Gastrocnemius medialis (tissue), 4 donors: ENCODE data around the gene MTOR. TPM values are rescaled to one million over a fixed set of nuclear protein-coding genes. Genes with fewer than 3 reads are reported as not detected.

Experiments used
- ATAC-seq, 2 donors: fragments of 150-250 bp; one replicate each; pipeline ENCODE4 v1.9.1; 2016
- DNase-seq, 2 donors: peaks; one replicate each; pipeline ENCODE4 v3.0.0-alpha.2; 2019
- H3K27ac ChIP-seq, 4 donors: fragments of 200-600 bp; sonication (generic); 1 replicate in 1 of 4; 2 replicates in 3 of 4; pipeline ENCODE4 v1.5.1; 2016 to 2018; ENCODE audit warnings: mild to moderate bottlenecking in 2 of 4, moderate library complexity in 1 of 4
- H3K27me3 ChIP-seq, 3 donors: fragments of 200-600 bp; sonication (generic) in 2 of 3; 1 replicate in 1 of 3; 2 replicates in 2 of 3; pipeline versions ENCODE4 v1.5.1 to v1.6.0; 2016 to 2019; ENCODE audit warnings: mild to moderate bottlenecking in 1 of 3, moderate library complexity in 1 of 3
- H3K36me3 ChIP-seq, 2 donors: fragments of 200-600 bp; sonication (generic) in 1 of 2; one replicate each; pipeline ENCODE4 v1.5.1; 2017 to 2018
- H3K4me1 ChIP-seq, 2 donors: fragments of 200-600 bp; sonication (generic) in 1 of 2; one replicate each; pipeline ENCODE4 v1.5.1; 2016 to 2017; ENCODE audit warnings: mild to moderate bottlenecking in 2 of 2
- H3K4me3 ChIP-seq, 4 donors: fragments of 200-600 bp; sonication (generic) in 3 of 4; 1 replicate in 1 of 4; 2 replicates in 3 of 4; pipeline ENCODE4 v1.5.1; 2016 to 2019; ENCODE audit warnings: mild to moderate bottlenecking in 2 of 4
- H3K9me3 ChIP-seq, 3 donors: fragments of 200-600 bp; sonication (generic) in 2 of 3; 1 replicate in 1 of 3; 2 replicates in 2 of 3; pipeline ENCODE4 v1.5.1; 2016 to 2019
- POLR2A ChIP-seq, 2 donors: fragments of 450-650 bp; IDR thresholded peaks; one replicate each; pipeline ENCODE4 v1.6.1; 2017; ENCODE audit warnings: antibody characterized with exemption in 2 of 2, mild to moderate bottlenecking in 2 of 2, moderate library complexity in 2 of 2
- in situ Hi-C, 4 donors: fragments of 200-750 bp; cut with MboI; loops; one replicate each; pipeline versions ENCODE4 v1.15.0 to v1.8.0; 2017; ENCODE audit warnings: low sequenced_read_pairs in 4 of 4
- intact Hi-C: fragments of 100-400 bp; cut with DNase I; formaldehyde crosslinking; loops from one replicate; pipeline ENCODE4 v1.15.1; 2023; ENCODE audit warnings: low total_unique reads
- total RNA-seq, 4 donors: library from RNA; depleted of rRNA; stranded (reverse); fragments of >200 nt; gene quantifications; one replicate each; pipeline versions ENCODE4 v1.1.0 to v1.2.3, GENCODE V29; 2016
- TF ChIP-seq, protein P1 (sequence below), 5 experiments: fragments of 450-650 bp in 3 of 5; fragments of 200-600 bp in 2 of 5; sonication (generic) in 2 of 5; IDR thresholded peaks in 4 of 5; conservative IDR thresholded peaks in 1 of 5; 1 replicate in 4 of 5; 2 replicates in 1 of 5; pipeline ENCODE4 v1.5.1; 2016 to 2019; ENCODE audit warnings: antibody characterized with exemption in 5 of 5, mild to moderate bottlenecking in 3 of 5, moderate library complexity in 3 of 5

The MTOR gene
- total RNA-seq, 4 donors from 2014 or later = 40.7 to 66.3 (median 52.9) TPM

DNA sequence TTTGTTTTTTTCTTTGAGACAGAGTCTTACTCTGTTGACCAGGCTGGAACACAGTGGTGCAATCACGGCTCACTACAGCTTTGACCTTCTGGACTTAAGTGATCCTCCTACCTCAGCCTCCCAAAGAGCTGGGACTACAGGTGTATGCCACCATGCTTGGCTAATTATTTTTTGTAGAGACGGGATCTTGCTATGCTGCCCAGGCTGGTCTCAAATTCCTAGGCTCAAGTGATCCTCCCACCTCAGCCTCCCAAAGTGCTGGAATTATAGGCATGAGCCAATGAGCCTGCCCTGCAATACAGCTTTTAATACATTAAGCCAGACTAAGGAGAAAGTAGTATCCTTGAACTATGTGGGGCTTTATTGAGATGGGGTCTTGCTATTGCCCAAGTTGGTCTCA is 146.0 kb downstream of the MTOR start:
- no peaks in the 10 kb centered on the region for H3K4me1 ChIP-seq
- H3K27me3 ChIP-seq = no peaks in the 10 kb centered on the region
- in situ Hi-C loops = no loop called here
- TF ChIP-seq POLR2A (IDR thresholded peaks at IDR 0.05) = no peak
- intact Hi-C loops = no loop called here
- peaks cover 7 to 82% of the 10 kb centered on the region in 2 donors for H3K36me3 ChIP-seq
- H3K4me3 ChIP-seq = no peak overlapping the region
- H3K27ac ChIP-seq = no peak overlapping the region
- no peaks in the 10 kb centered on the region for H3K9me3 ChIP-seq
- ATAC-seq (no peak), DNase-seq (no peak)

DNA sequence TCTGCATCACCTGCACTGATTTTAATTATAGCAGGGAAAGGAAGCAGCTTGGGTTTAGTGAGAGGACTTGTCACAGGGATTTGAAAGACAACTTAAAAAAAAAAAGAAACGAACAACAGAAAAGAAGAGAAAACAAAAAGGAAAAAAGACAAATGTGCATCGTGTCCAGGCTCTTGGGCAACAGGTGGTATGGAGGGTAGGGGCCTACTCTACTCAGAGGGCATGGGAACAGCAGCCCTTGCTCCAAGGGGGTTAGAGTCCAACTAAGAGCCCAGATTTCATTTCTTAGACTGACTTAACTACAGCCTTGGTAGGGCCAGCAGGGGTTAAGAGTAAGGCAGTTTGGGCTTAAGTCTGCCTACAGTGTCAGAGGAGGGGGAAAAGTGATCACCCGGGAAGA is 147.4 kb downstream of the MTOR start:
- H3K4me1 ChIP-seq = no peaks in the 10 kb centered on the region
- ATAC-seq (no peak), DNase-seq (no peak)
- peaks cover 4 to 72% of the 10 kb centered on the region in 2 donors for H3K36me3 ChIP-seq
- no peaks in the 10 kb centered on the region for H3K9me3 ChIP-seq
- TF ChIP-seq, protein P1, sequence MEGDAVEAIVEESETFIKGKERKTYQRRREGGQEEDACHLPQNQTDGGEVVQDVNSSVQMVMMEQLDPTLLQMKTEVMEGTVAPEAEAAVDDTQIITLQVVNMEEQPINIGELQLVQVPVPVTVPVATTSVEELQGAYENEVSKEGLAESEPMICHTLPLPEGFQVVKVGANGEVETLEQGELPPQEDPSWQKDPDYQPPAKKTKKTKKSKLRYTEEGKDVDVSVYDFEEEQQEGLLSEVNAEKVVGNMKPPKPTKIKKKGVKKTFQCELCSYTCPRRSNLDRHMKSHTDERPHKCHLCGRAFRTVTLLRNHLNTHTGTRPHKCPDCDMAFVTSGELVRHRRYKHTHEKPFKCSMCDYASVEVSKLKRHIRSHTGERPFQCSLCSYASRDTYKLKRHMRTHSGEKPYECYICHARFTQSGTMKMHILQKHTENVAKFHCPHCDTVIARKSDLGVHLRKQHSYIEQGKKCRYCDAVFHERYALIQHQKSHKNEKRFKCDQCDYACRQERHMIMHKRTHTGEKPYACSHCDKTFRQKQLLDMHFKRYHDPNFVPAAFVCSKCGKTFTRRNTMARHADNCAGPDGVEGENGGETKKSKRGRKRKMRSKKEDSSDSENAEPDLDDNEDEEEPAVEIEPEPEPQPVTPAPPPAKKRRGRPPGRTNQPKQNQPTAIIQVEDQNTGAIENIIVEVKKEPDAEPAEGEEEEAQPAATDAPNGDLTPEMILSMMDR (IDR thresholded peaks at IDR 0.05 in 4 of 5, conservative IDR thresholded peaks at IDR 0.05 in 1 of 5) = no peak
- no peak for TF ChIP-seq POLR2A (IDR thresholded peaks at IDR 0.05)
- no peak overlapping the region for H3K4me3 ChIP-seq
- in situ Hi-C loops (no loop called here), intact Hi-C loops (no loop called here)
- H3K27ac ChIP-seq = no peak overlapping the region
- H3K27me3 ChIP-seq = no peaks in the 10 kb centered on the region

DNA sequence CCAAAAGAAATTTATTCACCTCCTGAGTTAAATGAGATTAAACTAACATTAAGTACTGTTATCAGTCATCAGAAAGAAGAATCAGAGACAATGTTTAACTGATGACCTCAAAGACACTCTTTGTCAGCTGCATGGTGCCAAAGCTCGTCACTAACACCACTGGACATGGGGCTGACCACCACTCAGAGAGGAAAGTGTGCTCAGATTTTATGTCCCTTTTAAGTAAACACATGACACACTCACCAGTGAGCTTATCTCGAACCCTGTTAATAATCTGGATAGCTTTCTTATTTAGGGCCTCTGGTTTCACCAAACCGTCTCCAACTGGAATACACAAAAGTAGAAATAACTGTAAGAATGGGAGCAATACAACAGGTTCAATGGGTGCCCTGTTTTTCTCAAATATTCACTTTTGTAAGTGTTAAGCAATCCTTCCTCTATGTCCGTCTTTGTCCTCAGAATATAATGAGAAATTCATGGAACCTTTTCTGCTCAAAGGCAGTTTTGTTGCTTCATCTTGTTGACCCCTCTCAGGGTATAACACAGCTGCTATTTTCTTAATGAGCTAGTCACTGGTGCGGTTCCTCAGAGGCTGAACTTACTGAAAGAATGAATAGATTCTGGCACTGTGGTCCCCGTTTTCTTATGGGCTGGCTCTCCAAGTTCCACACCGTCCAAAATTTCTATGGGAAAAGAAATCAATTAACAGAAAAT is 153.1 kb downstream of the MTOR start:
- intact Hi-C loops = no loop called here
- TF ChIP-seq POLR2A (IDR thresholded peaks at IDR 0.05) = no peak
- TF ChIP-seq, protein P1 (IDR thresholded peaks at IDR 0.05 in 4 of 5, conservative IDR thresholded peaks at IDR 0.05 in 1 of 5) = no peak

DNA sequence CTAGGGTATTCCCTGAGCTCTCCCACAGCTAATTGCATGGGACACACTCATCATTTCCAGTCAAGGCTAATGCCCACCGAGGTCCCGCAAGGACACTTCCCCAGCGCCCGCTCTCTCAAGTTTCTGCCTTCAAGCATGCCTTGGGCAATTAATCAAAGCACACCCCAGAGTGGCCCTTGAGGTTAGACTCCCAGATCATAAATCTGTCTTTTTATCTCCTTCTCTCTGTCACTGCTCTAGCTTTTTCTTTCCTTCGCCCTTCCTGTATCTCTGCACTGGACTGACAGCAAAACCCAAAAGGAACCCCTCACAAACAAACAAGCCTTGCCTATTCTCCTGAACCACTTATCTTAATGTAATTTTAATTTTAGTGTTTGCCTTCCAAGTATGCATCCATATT is 154.8 kb downstream of the MTOR start:
- in situ Hi-C loops (no loop called here), intact Hi-C loops (no loop called here)
- no peaks in the 10 kb centered on the region for H3K4me1 ChIP-seq
- no peaks in the 10 kb centered on the region for H3K27me3 ChIP-seq
- no peak overlapping the region for H3K4me3 ChIP-seq
- H3K36me3 ChIP-seq = peaks cover 0 to 58% of the 10 kb centered on the region in 2 donors
- H3K9me3 ChIP-seq = no peaks in the 10 kb centered on the region
- no peak for DNase-seq
- no peak overlapping the region for H3K27ac ChIP-seq
- TF ChIP-seq, protein P1 (IDR thresholded peaks at IDR 0.05 in 4 of 5, conservative IDR thresholded peaks at IDR 0.05 in 1 of 5) = no peak
- TF ChIP-seq POLR2A (IDR thresholded peaks at IDR 0.05) = no peak
- no peak for ATAC-seq

More for the DNA sequence above, 153.1 kb downstream of the MTOR start:
- no peak overlapping the region for H3K4me3 ChIP-seq
- H3K4me1 ChIP-seq = no peaks in the 10 kb centered on the region
- peaks cover 1 to 74% of the 10 kb centered on the region in 2 donors for H3K36me3 ChIP-seq
- no peaks in the 10 kb centered on the region for H3K27me3 ChIP-seq
- no peak overlapping the region for H3K27ac ChIP-seq
- in situ Hi-C loops = no loop called here
- DNase-seq = no peak
- ATAC-seq = no peak
- H3K9me3 ChIP-seq = no peaks in the 10 kb centered on the region

DNA sequence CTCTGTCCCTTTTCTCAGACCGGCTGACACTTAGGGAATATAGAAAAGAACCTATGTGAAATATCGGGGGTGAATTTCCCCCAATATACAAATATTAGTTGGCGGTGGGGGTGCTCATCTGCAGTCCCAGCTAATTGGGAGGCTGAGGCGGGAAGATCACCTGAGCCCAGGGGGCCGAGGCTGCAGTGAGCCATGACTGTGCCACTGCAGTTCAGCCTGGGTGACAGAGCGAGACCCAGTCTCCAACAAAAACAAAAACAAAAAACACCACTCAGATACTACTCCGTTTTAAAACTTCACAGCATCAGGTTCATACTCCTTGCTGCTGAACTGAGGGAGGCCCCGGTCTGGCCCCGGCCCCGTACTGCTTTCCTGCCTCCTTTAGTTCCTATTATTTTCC is 156.8 kb downstream of the MTOR start:
- H3K4me1 ChIP-seq = no peaks in the 10 kb centered on the region
- in situ Hi-C loops (no loop called here), intact Hi-C loops (no loop called here)
- ATAC-seq = no peak
- TF ChIP-seq POLR2A (IDR thresholded peaks at IDR 0.05) = no peak
- TF ChIP-seq, protein P1 (IDR thresholded peaks at IDR 0.05 in 4 of 5, conservative IDR thresholded peaks at IDR 0.05 in 1 of 5) = no peak
- no peaks in the 10 kb centered on the region for H3K9me3 ChIP-seq
- H3K4me3 ChIP-seq = no peak overlapping the region
- DNase-seq = no peak
- no peak overlapping the region for H3K27ac ChIP-seq
- H3K36me3 ChIP-seq = peaks cover 0 to 46% of the 10 kb centered on the region in 2 donors
- no peaks in the 10 kb centered on the region for H3K27me3 ChIP-seq
